ENCODE measurements around the gene SRC.

DNA sequence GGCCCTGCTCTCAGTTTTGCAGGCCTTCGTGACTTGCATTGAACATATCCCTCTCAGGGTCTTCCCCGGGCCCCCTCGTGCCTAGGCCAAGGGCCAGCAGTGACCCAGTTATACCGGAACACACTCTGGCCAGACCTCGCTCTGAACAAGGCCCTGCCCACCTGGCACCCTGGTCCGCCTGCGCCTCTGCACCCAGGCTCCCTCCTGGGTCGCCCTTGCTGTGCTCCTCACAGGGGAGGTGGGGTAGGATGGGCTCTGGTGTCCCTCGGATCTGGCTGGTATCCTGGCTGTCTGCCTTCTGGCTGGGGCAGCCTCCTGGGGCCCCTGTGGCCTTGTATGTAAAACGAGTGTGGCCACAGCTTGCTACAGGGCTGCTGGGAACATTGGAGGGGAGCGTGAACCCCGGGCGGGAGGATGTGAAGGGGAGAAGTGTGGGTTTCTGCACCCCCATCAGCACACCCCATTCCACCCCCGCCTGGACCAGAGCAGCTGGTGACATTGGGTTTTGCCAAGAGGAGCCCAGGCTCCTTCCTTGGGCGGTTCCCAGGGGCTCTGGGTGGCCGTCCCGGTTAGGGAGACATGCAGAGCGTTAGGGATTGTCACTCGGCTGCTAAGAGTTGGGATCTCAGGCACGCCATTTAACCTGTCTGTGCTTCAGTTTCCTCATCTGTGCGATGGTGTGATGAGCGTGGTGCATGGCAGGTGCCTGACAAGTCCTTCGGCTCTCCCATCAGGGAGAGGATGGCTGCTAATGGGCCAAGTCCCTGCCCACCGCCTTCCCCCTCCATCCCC lies 17.5 kb downstream of the SRC start:
- TF ChIP-seq ZFP3 (CRISPR knock-in tag; IDR thresholded peaks at IDR 0.05), result no peak
- TF ChIP-seq BACH2 (CRISPR knock-in tag; IDR thresholded peaks at IDR 0.05; ENCODE audit: borderline replicate concordance), result no peak
- TF ChIP-seq ZC3H10 (CRISPR knock-in tag; IDR thresholded peaks at IDR 0.05), result no peak
- no peak for TF ChIP-seq PATZ1 (CRISPR knock-in tag; IDR thresholded peaks at IDR 0.05; ENCODE audit: borderline replicate concordance)
- TF ChIP-seq POU6F1 (CRISPR knock-in tag; IDR thresholded peaks at IDR 0.05; ENCODE audit: borderline replicate concordance, low read depth), result no peak
- TF ChIP-seq TOX (CRISPR knock-in tag; IDR thresholded peaks at IDR 0.05; ENCODE audit: borderline replicate concordance), result no peak
- TF ChIP-seq ZFP30 (CRISPR knock-in tag; IDR thresholded peaks at IDR 0.05), result no peak
- TF ChIP-seq ZNF565 (CRISPR knock-in tag; conservative IDR thresholded peaks at IDR 0.05; ENCODE audit: low read depth), result no peak
- TF ChIP-seq PPARA (CRISPR knock-in tag; IDR thresholded peaks at IDR 0.05; ENCODE audit: borderline replicate concordance), result no peak
- no peak for TF ChIP-seq ARNTL (CRISPR knock-in tag; IDR thresholded peaks at IDR 0.05; ENCODE audit: borderline replicate concordance, low read depth)
- no peak for TF ChIP-seq ISL1 (CRISPR knock-in tag; IDR thresholded peaks at IDR 0.05)
- no peak for TF ChIP-seq TSHZ2 (CRISPR knock-in tag; IDR thresholded peaks at IDR 0.05)
- TF ChIP-seq CREB5 (CRISPR knock-in tag; IDR thresholded peaks at IDR 0.05; ENCODE audit: low read depth), result no peak
- TF ChIP-seq SNAI2 (CRISPR knock-in tag; IDR thresholded peaks at IDR 0.05), result no peak
